Body of pancreas (tissue), 4 donors: ENCODE measurements around the gene CPNE7. TPM values are rescaled to one million over a fixed set of nuclear protein-coding genes. Genes with fewer than 3 reads are reported as not detected.

ENCODE experiments used
- ATAC-seq: fragments of 150-250 bp; one replicate; pipeline ENCODE4 v1.9.1; 2016
- DNase-seq, 4 donors: peaks; one replicate each; pipeline ENCODE4 v3.0.0-alpha.2; 2019
- H3K27ac ChIP-seq, 4 donors: fragments of 200-600 bp; sonication (generic); 1 replicate in 3 of 4; 2 replicates in 1 of 4; pipeline versions ENCODE4 v1.5.1 to v1.6.1; 2016 to 2019; ENCODE audit warnings: mild to moderate bottlenecking in 1 of 4, mixed read lengths in 1 of 4, moderate library complexity in 1 of 4
- H3K27me3 ChIP-seq, 2 donors: fragments of 200-600 bp; sonication (generic); one replicate each; pipeline ENCODE4 v1.6.0; 2016; ENCODE audit warnings: mild to moderate bottlenecking in 1 of 2
- H3K36me3 ChIP-seq, 2 donors: fragments of 200-600 bp; sonication (generic); replicated peaks in 1 of 2; 2 replicates each; pipeline ENCODE4 v1.5.1; 2016; ENCODE audit warnings: low read depth in 2 of 2; ENCODE audit not compliant: insufficient read depth in 1 of 2
- H3K4me1 ChIP-seq: fragments of 200-600 bp; sonication (generic); one replicate; pipeline ENCODE4 v1.6.0; 2016
- H3K4me3 ChIP-seq, 2 donors: fragments of 200-600 bp; sonication (generic); 1 replicate in 1 of 2; 2 replicates in 1 of 2; pipeline ENCODE4 v1.5.1; 2016 to 2019
- H3K9me3 ChIP-seq, 3 donors: fragments of 200-600 bp; sonication (generic); 1 replicate in 2 of 3; 2 replicates in 1 of 3; pipeline ENCODE4 v1.5.1; 2016
- POLR2A ChIP-seq, 3 donors: fragments of 450-650 bp; IDR thresholded peaks; one replicate each; pipeline ENCODE4 v1.6.1; 2016; ENCODE audit warnings: antibody characterized with exemption in 3 of 3, mild to moderate bottlenecking in 2 of 3
- WGBS, 2 donors: methylation state at CpG; one replicate each; pipeline ENCODE4 v1.1.5; 2017; 5-methylcytosine and 5-hydroxymethylcytosine counted together
- intact Hi-C: fragments of 100-400 bp; cut with DNase I; formaldehyde crosslinking; loops from one replicate; pipeline ENCODE4 v1.15.1; 2023
- small RNA-seq: library from RNA; depleted of rRNA; stranded (forward); fragments of <200 nt; gene quantifications from one replicate; pipeline ENCODE3, GENCODE V24; 2016
- total RNA-seq, 2 donors: library from RNA; depleted of rRNA; stranded (reverse); fragments of >200 nt; gene quantifications; one replicate each; pipeline ENCODE4 v1.1.0, GENCODE V29; 2016
- TF ChIP-seq, protein P1 (sequence below), 7 experiments: fragments of 450-650 bp in 4 of 7; fragments of 200-600 bp in 3 of 7; sonication (generic) in 3 of 7; IDR thresholded peaks; one replicate each; pipeline ENCODE4 v1.5.1; 2016 to 2019; ENCODE audit warnings: antibody characterized with exemption in 7 of 7

The CPNE7 gene
- total RNA-seq, 2 donors from 2014 or later, result 2.1 TPM; not detected in 1

DNA sequence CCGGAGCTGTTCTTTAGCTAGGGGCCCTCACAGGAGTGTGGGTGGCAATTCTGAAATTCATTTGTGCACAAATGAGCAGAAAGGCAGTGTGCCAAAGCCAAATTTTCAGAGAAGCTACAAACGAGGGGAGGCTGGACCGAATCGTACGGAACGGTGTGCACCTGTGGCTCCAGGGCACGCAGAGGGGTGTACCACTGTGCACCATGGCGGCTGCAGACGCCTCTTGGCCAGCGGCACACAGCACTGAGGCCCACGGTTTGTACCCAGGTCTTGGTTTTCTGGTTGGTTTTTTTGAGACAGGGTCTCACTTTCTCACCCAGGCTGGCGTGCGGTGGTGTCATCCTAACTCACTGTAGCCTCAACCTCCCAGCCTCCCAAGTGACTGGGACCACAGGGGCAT lies 67.0 kb downstream of the CPNE7 start:
- DNase-seq, result no peak
- intact Hi-C loops, result no loop called here
- WGBS, 2 donors, result 41 to 65% methylated on average over 6 to 13 of the region's 13 CpGs
- H3K27me3 ChIP-seq, result no peaks in the 10 kb centered on the region
- no peaks in the 10 kb centered on the region for H3K9me3 ChIP-seq
- H3K4me1 ChIP-seq, result peaks cover 17% of the 10 kb centered on the region
- H3K4me3 ChIP-seq, result no peak overlapping the region
- ATAC-seq, result no peak
- H3K27ac ChIP-seq, result no peak overlapping the region
- no peak for TF ChIP-seq POLR2A (IDR thresholded peaks at IDR 0.05)
- TF ChIP-seq, protein P1, sequence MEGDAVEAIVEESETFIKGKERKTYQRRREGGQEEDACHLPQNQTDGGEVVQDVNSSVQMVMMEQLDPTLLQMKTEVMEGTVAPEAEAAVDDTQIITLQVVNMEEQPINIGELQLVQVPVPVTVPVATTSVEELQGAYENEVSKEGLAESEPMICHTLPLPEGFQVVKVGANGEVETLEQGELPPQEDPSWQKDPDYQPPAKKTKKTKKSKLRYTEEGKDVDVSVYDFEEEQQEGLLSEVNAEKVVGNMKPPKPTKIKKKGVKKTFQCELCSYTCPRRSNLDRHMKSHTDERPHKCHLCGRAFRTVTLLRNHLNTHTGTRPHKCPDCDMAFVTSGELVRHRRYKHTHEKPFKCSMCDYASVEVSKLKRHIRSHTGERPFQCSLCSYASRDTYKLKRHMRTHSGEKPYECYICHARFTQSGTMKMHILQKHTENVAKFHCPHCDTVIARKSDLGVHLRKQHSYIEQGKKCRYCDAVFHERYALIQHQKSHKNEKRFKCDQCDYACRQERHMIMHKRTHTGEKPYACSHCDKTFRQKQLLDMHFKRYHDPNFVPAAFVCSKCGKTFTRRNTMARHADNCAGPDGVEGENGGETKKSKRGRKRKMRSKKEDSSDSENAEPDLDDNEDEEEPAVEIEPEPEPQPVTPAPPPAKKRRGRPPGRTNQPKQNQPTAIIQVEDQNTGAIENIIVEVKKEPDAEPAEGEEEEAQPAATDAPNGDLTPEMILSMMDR (IDR thresholded peaks at IDR 0.05), result no peak
- peaks cover 6 to 21% of the 10 kb centered on the region in 2 donors for H3K36me3 ChIP-seq

DNA sequence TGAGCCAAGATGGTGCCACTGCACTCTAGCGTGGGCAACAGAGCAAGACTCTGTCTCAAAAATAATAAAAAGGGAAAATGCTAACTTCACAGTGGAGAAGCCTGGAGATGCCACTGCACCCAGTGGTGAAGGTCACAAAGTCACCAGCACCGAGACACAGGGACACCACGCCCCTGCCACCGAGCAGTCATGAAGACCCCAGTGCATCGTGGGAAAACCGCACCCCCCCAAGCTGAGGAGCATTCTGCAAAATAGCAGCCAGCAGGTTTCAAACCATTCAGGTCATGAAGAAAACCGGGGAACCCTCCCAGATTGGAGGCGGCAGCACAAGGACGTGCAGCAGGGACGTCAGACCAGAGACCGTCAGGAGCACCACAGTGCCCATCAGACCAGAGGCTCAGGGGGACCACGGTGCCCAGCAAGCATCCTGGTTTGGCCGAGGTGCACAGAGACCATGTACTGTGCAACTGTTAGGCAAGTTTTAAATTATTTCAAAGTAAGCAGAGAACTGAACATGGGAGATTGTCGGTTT lies 68.3 kb downstream of the CPNE7 start:
- 72 to 77% methylated on average over 13 to 14 of the region's 14 CpGs for WGBS, 2 donors
- intact Hi-C loops, result no loop called here
- TF ChIP-seq, protein P1 (IDR thresholded peaks at IDR 0.05), result no peak
- no peak for TF ChIP-seq POLR2A (IDR thresholded peaks at IDR 0.05)
- DNase-seq (no peak), ATAC-seq (no peak)
- no peak overlapping the region for H3K27ac ChIP-seq
- no peaks in the 10 kb centered on the region for H3K27me3 ChIP-seq
- H3K4me1 ChIP-seq, result peaks cover 17% of the 10 kb centered on the region
- peaks cover 6 to 21% of the 10 kb centered on the region in 2 donors for H3K36me3 ChIP-seq
- no peaks in the 10 kb centered on the region for H3K9me3 ChIP-seq
- H3K4me3 ChIP-seq, result no peak overlapping the region

DNA sequence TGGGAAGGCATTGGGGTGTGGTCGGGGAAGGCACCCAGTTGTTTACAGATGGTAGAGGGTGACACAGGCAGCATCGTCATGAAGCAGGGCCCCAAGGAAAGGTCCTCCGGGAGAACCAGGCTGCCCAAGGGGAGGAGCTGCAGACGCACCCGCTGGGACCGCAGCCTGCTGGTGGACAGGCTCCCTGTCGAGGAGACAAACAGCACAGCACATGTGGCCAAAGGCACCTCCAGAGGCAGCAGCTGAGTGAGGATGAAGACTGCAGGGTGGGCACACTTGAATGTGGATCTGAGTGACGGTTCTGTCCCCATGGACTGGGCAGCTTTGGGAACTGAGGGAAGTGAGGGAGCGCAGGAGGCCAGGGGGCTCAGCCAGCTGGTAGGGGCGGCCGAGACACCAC lies 69.6 kb downstream of the CPNE7 start:
- DNase-seq (no peak), ATAC-seq (no peak)
- Histone ChIP-seq H3K9me3 (no peaks in the 10 kb centered on the region), H3K27me3 (no peaks in the 10 kb centered on the region), H3K27ac (no peak overlapping the region), H3K36me3 (peaks cover 6 to 23% of the 10 kb centered on the region in 2 donors), H3K4me1 (peaks cover 16% of the 10 kb centered on the region), H3K4me3 (no peak overlapping the region)
- 85 to 86% methylated on average over 8 to 9 of the region's 11 CpGs for WGBS, 2 donors
- intact Hi-C loops, result no loop called here
- no peak for TF ChIP-seq POLR2A (IDR thresholded peaks at IDR 0.05)
- TF ChIP-seq, protein P1 (IDR thresholded peaks at IDR 0.05), result no peak

DNA sequence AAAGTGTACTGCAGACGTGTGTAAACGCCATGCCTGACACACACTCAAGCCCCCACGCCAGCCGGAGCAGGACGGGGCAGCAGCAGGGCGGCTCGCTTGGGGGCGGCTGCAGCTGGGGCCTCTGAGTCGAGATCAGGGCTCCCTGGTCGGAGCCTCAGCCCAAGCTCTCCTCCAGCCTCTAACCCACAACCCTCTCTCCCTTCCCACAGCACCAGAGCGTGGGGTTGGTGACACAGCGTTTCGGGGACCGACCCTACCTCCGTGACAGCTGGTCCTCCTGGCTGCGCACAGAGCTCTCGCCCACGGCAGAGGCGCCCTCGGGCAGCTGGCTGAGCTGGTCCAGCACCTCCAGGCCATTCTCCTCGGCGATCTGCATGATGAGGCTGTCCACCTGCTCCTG lies 70.7 kb downstream of the CPNE7 start:
- 92 to 93% methylated on average over 12 to 22 of the region's 22 CpGs for WGBS, 2 donors
- DNase-seq, result no peak
- no peak overlapping the region for H3K4me3 ChIP-seq
- no peaks in the 10 kb centered on the region for H3K9me3 ChIP-seq
- peaks cover 4% of the 10 kb centered on the region for H3K4me1 ChIP-seq
- H3K27ac ChIP-seq, result no peak overlapping the region
- TF ChIP-seq POLR2A (IDR thresholded peaks at IDR 0.05), result no peak
- TF ChIP-seq, protein P1 (IDR thresholded peaks at IDR 0.05), result no peak
- no peak for ATAC-seq
- no peaks in the 10 kb centered on the region for H3K27me3 ChIP-seq
- H3K36me3 ChIP-seq, result peaks cover 6 to 25% of the 10 kb centered on the region in 2 donors
- intact Hi-C loops, result no loop called here

Small RNAs within 50 kb of the gene (small RNA-seq; reads per million reads assigned to genes)
- gene SNORD68, result not detected

Other genes starting within 250 kb of the CPNE7 start
- gene ANKRD11, start 85.2 kb upstream of the CPNE7 start, total RNA-seq, result 10 to 100 TPM; 52.1 to 97.9 TPM
- gene SPG7, start 67.4 kb upstream of the CPNE7 start, total RNA-seq, result 100 to 1,000 TPM; 107 to 152 TPM
- 1,000 to 10,000 TPM; 3,820 to 5,570 TPM for gene RPL13, start 15.1 kb upstream of the CPNE7 start, total RNA-seq
- 100 to 1,000 TPM; 116 to 147 TPM for gene DPEP1, start 37.9 kb downstream of the CPNE7 start, total RNA-seq
- 10 to 100 TPM; 37.6 to 65.9 TPM for gene CHMP1A, start 82.0 kb downstream of the CPNE7 start, total RNA-seq
- gene SPATA33, start 82.1 kb downstream of the CPNE7 start, total RNA-seq, result 1 to 10 TPM; 3.6 to 7.9 TPM
- gene CDK10, start 110.9 kb downstream of the CPNE7 start, total RNA-seq, result 100 to 1,000 TPM in 1 of 2 donors, 10 to 100 TPM in 1; 47.5 to 105 TPM
- 10 to 100 TPM; 15.8 to 48.1 TPM for gene SPATA2L, start 125.9 kb downstream of the CPNE7 start, total RNA-seq
- 10 to 100 TPM in 1 of 2 donors, 1 to 10 TPM in 1; 3.6 to 24.7 TPM for gene VPS9D1, start 145.1 kb downstream of the CPNE7 start, total RNA-seq
- 10 to 100 TPM; 20.8 to 41.2 TPM for gene ZNF276, start 145.8 kb downstream of the CPNE7 start, total RNA-seq
- gene FANCA, start 240.9 kb downstream of the CPNE7 start, total RNA-seq, result 1 to 10 TPM; 2.1 to 4.6 TPM